Measurements from ENCODE around the gene CCDC190.

- TF ChIP-seq RNF2 (IDR thresholded peaks at IDR 0.05; ENCODE audit: borderline replicate concordance, low read depth, low read length, missing control alignments, poor library complexity, severe bottlenecking): no peak
- TF ChIP-seq YY1 (IDR thresholded peaks at IDR 0.05; ENCODE audit: low read depth, low read length): no peak
- TF ChIP-seq, protein P1, sequence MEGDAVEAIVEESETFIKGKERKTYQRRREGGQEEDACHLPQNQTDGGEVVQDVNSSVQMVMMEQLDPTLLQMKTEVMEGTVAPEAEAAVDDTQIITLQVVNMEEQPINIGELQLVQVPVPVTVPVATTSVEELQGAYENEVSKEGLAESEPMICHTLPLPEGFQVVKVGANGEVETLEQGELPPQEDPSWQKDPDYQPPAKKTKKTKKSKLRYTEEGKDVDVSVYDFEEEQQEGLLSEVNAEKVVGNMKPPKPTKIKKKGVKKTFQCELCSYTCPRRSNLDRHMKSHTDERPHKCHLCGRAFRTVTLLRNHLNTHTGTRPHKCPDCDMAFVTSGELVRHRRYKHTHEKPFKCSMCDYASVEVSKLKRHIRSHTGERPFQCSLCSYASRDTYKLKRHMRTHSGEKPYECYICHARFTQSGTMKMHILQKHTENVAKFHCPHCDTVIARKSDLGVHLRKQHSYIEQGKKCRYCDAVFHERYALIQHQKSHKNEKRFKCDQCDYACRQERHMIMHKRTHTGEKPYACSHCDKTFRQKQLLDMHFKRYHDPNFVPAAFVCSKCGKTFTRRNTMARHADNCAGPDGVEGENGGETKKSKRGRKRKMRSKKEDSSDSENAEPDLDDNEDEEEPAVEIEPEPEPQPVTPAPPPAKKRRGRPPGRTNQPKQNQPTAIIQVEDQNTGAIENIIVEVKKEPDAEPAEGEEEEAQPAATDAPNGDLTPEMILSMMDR (IDR thresholded peaks at IDR 0.05; ENCODE audit: control extremely low read depth in 1 of 3, insufficient read depth in 1 of 3, low read depth in 1 of 3, low read length in 3 of 3): no peak
- no peak for TF ChIP-seq POLR2A (IDR thresholded peaks at IDR 0.05; ENCODE audit: control extremely low read depth in 1 of 2, low read depth in 2 of 2, low read length in 2 of 2)
- no peak for TF ChIP-seq RBBP5 (IDR thresholded peaks at IDR 0.05; ENCODE audit: borderline replicate concordance, low read depth, low read length)
- TF ChIP-seq EP300 (IDR thresholded peaks at IDR 0.05; ENCODE audit: borderline replicate concordance in 1 of 2, low read depth in 2 of 2, low read length in 2 of 2): no peak
- TF ChIP-seq BACH1 (IDR thresholded peaks at IDR 0.05; ENCODE audit: low read length): no peak
- TF ChIP-seq HDAC2 (IDR thresholded peaks at IDR 0.05; ENCODE audit: borderline replicate concordance in 1 of 2, low read depth in 2 of 2, low read length in 2 of 2): no peak
- TF ChIP-seq POLR2AphosphoS5 (IDR thresholded peaks at IDR 0.05; ENCODE audit: low read depth, low read length): no peak
- no peak for TF ChIP-seq SRF (IDR thresholded peaks at IDR 0.05; ENCODE audit: low read depth, low read length)
- no peak for TF ChIP-seq MAX (IDR thresholded peaks at IDR 0.05)
- no peak for TF ChIP-seq ZNF274 (IDR thresholded peaks at IDR 0.05; ENCODE audit: borderline replicate concordance, extremely low read depth, low read length)
- no peak for TF ChIP-seq KDM1A (IDR thresholded peaks at IDR 0.05; ENCODE audit: borderline replicate concordance, low read length)
Measured at GRCh38 chr1:162868972-162869371, 8.0 kb upstream of the CCDC190 start.
